AG04450 (cell line): ENCODE measurements around the gene LRRC8B. TPM values are rescaled to one million over a fixed set of nuclear protein-coding genes. Genes with fewer than 3 reads are reported as not detected.

Experiments
- CTCF ChIA-PET: fragments of 300-600, 350-600 bp; formaldehyde crosslinking; extraction: SDS; loops from one replicate; lab custom pipeline; 2022; ENCODE audit warnings: antibody characterized with exemption, inconsistent platforms; lab: Charles Lee
- POLR2A ChIA-PET: fragments of 350-600 bp; formaldehyde crosslinking; extraction: SDS; loops from one replicate; lab custom pipeline; 2021; ENCODE audit warnings: antibody characterized with exemption, inconsistent platforms; lab: Yijun Ruan, JAX
- DNase-seq: peaks from one replicate; pipeline ENCODE4 v3.0.0-alpha.2; 2011; ENCODE audit warnings: low read depth, low spot score
- H3K27ac ChIP-seq: one replicate; pipeline ENCODE4 v1.5.1; 2012; ENCODE audit warnings: low read depth, low read length, control low read depth
- H3K27me3 ChIP-seq: one replicate; pipeline ENCODE4 v1.6.0; 2012; ENCODE audit warnings: low read length; ENCODE audit not compliant: control insufficient read depth, insufficient read depth
- H3K4me3 ChIP-seq: 2 replicates; pipeline ENCODE4 v1.5.1; 2011; ENCODE audit warnings: mild to moderate bottlenecking, low read depth, low read length, control low read depth
- H3K9me3 ChIP-seq: 2 replicates; pipeline ENCODE4 v1.5.1; 2012; ENCODE audit warnings: low read length; ENCODE audit not compliant: control insufficient read depth, insufficient read depth
- polyA plus RNA-seq: library from polyadenylated mRNA; depleted of rRNA; stranded (reverse); fragments of >200 nt; gene quantifications from 2 replicates; pipeline ENCODE4 v1.2.3, GENCODE V29; 2011
- TF ChIP-seq, protein P1 (sequence below): IDR thresholded peaks from 2 replicates; pipeline ENCODE4 v1.5.1; 2011; ENCODE audit warnings: low read depth, low read length, control low read depth, inconsistent platforms

LRRC8B gene
- polyA plus RNA-seq, 1 experiment: 1.6 TPM

DNA sequence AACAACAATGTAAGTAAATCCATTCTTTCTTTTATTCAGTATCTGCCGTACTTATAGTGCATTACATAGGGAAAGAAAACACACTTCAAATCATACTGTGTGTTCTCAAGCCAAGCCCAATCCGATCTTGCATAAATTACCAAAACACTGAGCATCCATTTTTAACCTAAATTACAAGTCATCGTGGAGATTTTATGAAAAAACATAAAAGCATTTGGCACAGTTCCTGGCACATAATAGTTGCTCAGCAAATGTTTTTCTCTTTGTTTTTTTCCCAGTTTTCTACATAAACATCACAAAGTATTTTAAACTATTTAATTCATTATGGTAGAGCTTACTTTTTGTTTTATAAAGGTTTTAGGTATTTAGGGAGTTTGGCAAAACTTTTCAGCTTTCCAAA lies 60.2 kb downstream of the LRRC8B start:
- POLR2A ChIA-PET: no interaction called here

DNA sequence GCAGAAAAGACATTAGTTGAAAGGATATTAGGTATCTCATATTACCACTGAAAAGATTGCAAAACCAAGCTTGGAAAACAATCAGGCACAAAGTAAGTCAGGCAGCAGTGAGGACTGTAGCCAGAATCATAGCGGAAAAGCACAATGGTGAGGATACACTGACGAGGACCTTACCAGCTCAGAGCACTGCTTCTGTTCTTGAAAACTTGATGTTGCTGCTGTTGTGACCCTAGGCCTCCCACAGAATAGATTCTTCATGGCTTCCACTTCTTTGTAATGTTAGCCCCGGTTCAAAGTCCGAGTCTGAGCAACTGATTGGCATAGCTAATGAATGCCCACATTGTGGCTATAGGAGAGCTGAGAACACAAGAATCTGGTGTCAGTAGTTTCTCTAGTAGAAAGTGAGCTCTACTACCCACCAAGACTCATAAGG lies 63.1 kb downstream of the LRRC8B start:
- no peak for DNase-seq

More for the DNA sequence above, 60.2 kb downstream of the LRRC8B start:
- Histone ChIP-seq H3K27me3 (no peaks in the 10 kb centered on the region), H3K9me3 (no peaks in the 10 kb centered on the region), H3K4me3 (no peak overlapping the region), H3K27ac (no peak overlapping the region)
- TF ChIP-seq, protein P1, sequence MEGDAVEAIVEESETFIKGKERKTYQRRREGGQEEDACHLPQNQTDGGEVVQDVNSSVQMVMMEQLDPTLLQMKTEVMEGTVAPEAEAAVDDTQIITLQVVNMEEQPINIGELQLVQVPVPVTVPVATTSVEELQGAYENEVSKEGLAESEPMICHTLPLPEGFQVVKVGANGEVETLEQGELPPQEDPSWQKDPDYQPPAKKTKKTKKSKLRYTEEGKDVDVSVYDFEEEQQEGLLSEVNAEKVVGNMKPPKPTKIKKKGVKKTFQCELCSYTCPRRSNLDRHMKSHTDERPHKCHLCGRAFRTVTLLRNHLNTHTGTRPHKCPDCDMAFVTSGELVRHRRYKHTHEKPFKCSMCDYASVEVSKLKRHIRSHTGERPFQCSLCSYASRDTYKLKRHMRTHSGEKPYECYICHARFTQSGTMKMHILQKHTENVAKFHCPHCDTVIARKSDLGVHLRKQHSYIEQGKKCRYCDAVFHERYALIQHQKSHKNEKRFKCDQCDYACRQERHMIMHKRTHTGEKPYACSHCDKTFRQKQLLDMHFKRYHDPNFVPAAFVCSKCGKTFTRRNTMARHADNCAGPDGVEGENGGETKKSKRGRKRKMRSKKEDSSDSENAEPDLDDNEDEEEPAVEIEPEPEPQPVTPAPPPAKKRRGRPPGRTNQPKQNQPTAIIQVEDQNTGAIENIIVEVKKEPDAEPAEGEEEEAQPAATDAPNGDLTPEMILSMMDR: no peak
- CTCF ChIA-PET: interaction anchor here (1.0 to 3.8 kb wide), 3 partner anchors 15 to 101 kb away, joined by 3 to 12 read pairs (median 4); no protein-coding TSS in a partner anchor
- DNase-seq: no peak

DNA sequence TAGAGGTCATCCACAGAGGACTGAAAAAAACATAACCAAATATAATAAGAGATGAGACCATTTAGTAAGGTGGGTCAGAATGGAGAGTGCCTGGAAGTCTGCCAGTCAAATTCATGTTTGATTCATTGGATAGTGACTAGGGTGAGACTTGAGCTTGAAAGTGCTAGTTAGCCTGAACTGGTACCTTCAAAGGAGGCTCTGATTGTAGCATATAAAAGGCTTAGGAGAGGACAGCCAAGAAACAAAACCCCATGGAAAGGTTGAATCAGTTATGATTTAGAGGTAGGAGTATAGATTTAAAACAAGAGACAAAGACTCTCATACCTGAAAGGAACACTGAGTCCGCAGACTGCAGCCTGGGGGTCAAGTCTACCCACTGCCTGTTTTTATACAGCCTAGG lies 63.9 kb downstream of the LRRC8B start:
- POLR2A ChIA-PET: no interaction called here
- DNase-seq: no peak
- Histone ChIP-seq H3K27ac (no peak overlapping the region), H3K27me3 (no peaks in the 10 kb centered on the region), H3K9me3 (no peaks in the 10 kb centered on the region), H3K4me3 (no peak overlapping the region)
- TF ChIP-seq, protein P1: no peak
- CTCF ChIA-PET: interaction anchor here (3.8 kb wide), 1 partner anchor 11 kb away, joined by 12 read pairs; no protein-coding TSS in a partner anchor

More for the DNA sequence above, 63.1 kb downstream of the LRRC8B start:
- TF ChIP-seq, protein P1: no peak
- Histone ChIP-seq H3K4me3 (no peak overlapping the region), H3K9me3 (no peaks in the 10 kb centered on the region), H3K27ac (no peak overlapping the region), H3K27me3 (no peaks in the 10 kb centered on the region)
- ChIA-PET POLR2A (no interaction called here), CTCF (interaction anchor here (3.8 kb wide), 1 partner anchor 12 kb away, joined by 12 read pairs; no protein-coding TSS in a partner anchor)

DNA sequence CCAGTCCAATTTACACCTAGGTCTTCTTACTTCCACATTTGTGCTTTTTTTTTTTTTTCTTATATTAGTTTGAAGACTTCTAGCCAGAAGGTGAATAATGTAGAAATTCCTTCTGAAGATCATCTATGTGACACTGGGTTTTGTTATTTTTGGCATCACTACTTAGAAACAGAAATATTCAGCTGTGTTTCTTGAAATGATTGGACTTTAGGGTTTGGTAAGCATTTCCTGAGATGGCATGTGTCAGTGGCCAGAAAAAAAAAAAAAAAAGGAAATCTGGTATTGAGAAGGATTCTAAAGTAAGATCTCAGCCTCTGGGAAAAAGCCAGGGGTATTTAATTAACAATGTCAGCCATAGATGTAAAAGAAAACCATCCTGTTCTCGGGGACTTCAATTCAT lies 64.9 kb downstream of the LRRC8B start:
- ChIA-PET CTCF (interaction anchor here (0.7 to 0.9 kb wide), 4 partner anchors 33 to 173 kb away, joined by 3 to 6 read pairs (median 4); no protein-coding TSS in a partner anchor), POLR2A (interaction anchor here (0.7 kb wide), 1 partner anchor 32 kb away, joined by 3 read pairs; no protein-coding TSS in a partner anchor)
- no peak for DNase-seq

More for the DNA sequence above, 64.9 kb downstream of the LRRC8B start:
- TF ChIP-seq, protein P1: no peak
- H3K4me3 ChIP-seq: no peak overlapping the region
- H3K27ac ChIP-seq: no peak overlapping the region
- H3K9me3 ChIP-seq: no peaks in the 10 kb centered on the region
- H3K27me3 ChIP-seq: no peaks in the 10 kb centered on the region
